Ovary (tissue), 9 donors: ENCODE data around the gene NDUFA1. TPM values are rescaled to one million over a fixed set of nuclear protein-coding genes. Genes with fewer than 3 reads are reported as not detected.
"Not testable (repeated sequence)": the region's sequence is repeated elsewhere in the genome, so short reads cannot be mapped to it uniquely, and the experiment has no call there.

Source experiments
- DNase-seq, 5 donors: peaks; one replicate each; pipeline ENCODE4 v3.0.0-alpha.2; 2019 to 2020
- H3K27ac ChIP-seq, 2 donors: fragments of 200-600 bp; one replicate each; pipeline versions ENCODE4 v1.5.1 to v1.8.0; 2019 to 2022
- H3K27me3 ChIP-seq: fragments of 200-600 bp; one replicate; pipeline ENCODE4 v1.8.0; 2022
- H3K36me3 ChIP-seq: fragments of 200-600 bp; sonication (generic); one replicate; pipeline ENCODE4 v1.5.1; 2019
- H3K4me1 ChIP-seq: one replicate; pipeline ENCODE4 v1.8.1; 2013; ENCODE audit warnings: mild to moderate bottlenecking, moderate library complexity; ENCODE audit not compliant: insufficient read depth
- H3K4me3 ChIP-seq: fragments of 200-600 bp; sonication (generic); one replicate; pipeline ENCODE4 v1.5.1; 2017
- H3K9me3 ChIP-seq, 2 donors: fragments of 200-600 bp in 1 of 2; sonication (generic) in 1 of 2; one replicate each; pipeline versions ENCODE4 v1.5.1 to v1.8.1; 2013 to 2019; ENCODE audit warnings: mild to moderate bottlenecking in 1 of 2, moderate library complexity in 1 of 2
- CTCF ChIP-seq, 3 donors: fragments of 450-650 bp in 2 of 3; fragments of 200-600 bp in 1 of 3; IDR thresholded peaks; one replicate each; pipeline versions ENCODE4 v1.5.1 to v1.8.0; 2016 to 2022; ENCODE audit warnings: antibody characterized with exemption in 3 of 3, mild to moderate bottlenecking in 1 of 3
- EP300 ChIP-seq: sonication (generic); formaldehyde crosslinking; IDR thresholded peaks from one replicate; pipeline ENCODE4 v1.6.1; 2017; ENCODE audit warnings: antibody characterized with exemption
- POLR2A ChIP-seq: fragments of 450-650 bp; IDR thresholded peaks from one replicate; pipeline ENCODE4 v1.6.1; 2017; ENCODE audit warnings: antibody characterized with exemption, mild to moderate bottlenecking, moderate library complexity
- WGBS, 3 donors: extraction: QIAGEN DNeasy Blood & Tissue Kit in 1 of 3; methylation state at CpG; one replicate each; pipeline versions ENCODE4 v1.1.5 to v1.1.7; 2013 to 2017; 5-methylcytosine and 5-hydroxymethylcytosine counted together
- intact Hi-C, 4 donors: fragments of 100-400 bp; cut with DNase I; formaldehyde crosslinking; loops; one replicate each; pipeline versions ENCODE4 v1.11.0 to v1.15.1; 2022 to 2023
- polyA plus RNA-seq, 2 donors: library from polyadenylated mRNA; stranded (reverse); fragments of 200-250 nt in 1 of 2; fragments of 350-450 nt in 1 of 2; fragmentation: Illumina TruSeq in 1 of 2; extraction: RNeasy Lipid Tissue Mini Kit (QIAGEN cat#74804) in 1 of 2; gene quantifications; one replicate each; pipeline ENCODE4 v1.2.3, GENCODE V29; 2013 to 2014
- total RNA-seq, 7 donors: library from RNA; depleted of rRNA in 2 of 7; stranded (reverse); fragments of >200 nt in 2 of 7; fragmentation: NEBNext Ultra II Directional in 3 of 7; extraction: Animal tissue kit (Norgen Biotek cat#: 25700) in 3 of 7; gene quantifications; one replicate each; pipeline versions ENCODE4 v1.1.0 to v1.2.4, GENCODE V29; 2016 to 2023
- donor health status: DM: no; HTN: no; CAD: no; lungs with moderate emphysema.
- donor health status: DM: no; HTN: no; CAD: no.
- donor health status: Bipolar disorder and iron deficiency.
- donor health status: DM: yes; HTN: yes; CAD: no.
- donor health status: DM: no; HTN: no; CAD: no.
- donor health status: DM: yes; HTN: yes; CAD: no.

Gene NDUFA1
- total and polyA plus RNA-seq, 9 donors: 50.1 to 133 (median 69.4) TPM

GRCh38 chrX:119916310-119916709 lies 44.7 kb downstream of the NDUFA1 start:
- Histone ChIP-seq H3K36me3 (no peaks in the 10 kb centered on the region), H3K4me1 (no peaks in the 10 kb centered on the region), H3K4me3 (no peak overlapping the region), H3K9me3 (no peaks in the 10 kb centered on the region), H3K27ac (no peak overlapping the region), H3K27me3 (no peaks in the 10 kb centered on the region)
- TF ChIP-seq POLR2A (no peak), EP300 (no peak), CTCF (IDR thresholded peaks at IDR 0.05) (no peak)
- intact Hi-C loops: no loop called here
- WGBS, 3 donors: 76 to 81% (median 81%) methylated on average over 5 of the region's 5 CpGs
- DNase-seq: no peak

- TF ChIP-seq POLR2A (no peak), EP300 (no peak), CTCF (IDR thresholded peaks at IDR 0.05) (no peak)
Observed at GRCh38 chrX:119917877-119918276, 46.2 kb downstream of the NDUFA1 start.

GRCh38 chrX:119919835-119920585 lies 48.4 kb downstream of the NDUFA1 start:
- Histone ChIP-seq H3K36me3 (no peaks in the 10 kb centered on the region), H3K4me1 (no peaks in the 10 kb centered on the region), H3K27me3 (no peaks in the 10 kb centered on the region), H3K9me3 (no peaks in the 10 kb centered on the region), H3K27ac (no peak overlapping the region), H3K4me3 (no peak overlapping the region)
- intact Hi-C loops: no loop called here
- DNase-seq: no peak
- 72 to 82% (median 78%) methylated on average over 5 of the region's 5 CpGs for WGBS, 3 donors
- TF ChIP-seq CTCF (IDR thresholded peaks at IDR 0.05): no peak

More at GRCh38 chrX:119917877-119918276, 46.2 kb downstream of the NDUFA1 start:
- DNase-seq: no peak
- 68 to 77% (median 74%) methylated on average over 2 of the region's 2 CpGs for WGBS, 3 donors
- intact Hi-C loops: no loop called here
- Histone ChIP-seq H3K27me3 (no peaks in the 10 kb centered on the region), H3K36me3 (no peaks in the 10 kb centered on the region), H3K4me3 (no peak overlapping the region), H3K27ac (no peak overlapping the region), H3K9me3 (no peaks in the 10 kb centered on the region), H3K4me1 (no peaks in the 10 kb centered on the region)

- intact Hi-C loops, H3K9me3 ChIP-seq: not testable (repeated sequence)
- 87 to 93% (median 91%) methylated on average over 7 of the region's 7 CpGs for WGBS, 3 donors
Observed at GRCh38 chrX:119922391-119922790, 50.8 kb downstream of the NDUFA1 start.

More at GRCh38 chrX:119922391-119922790, 50.8 kb downstream of the NDUFA1 start:
- H3K4me3 ChIP-seq, DNase-seq, H3K4me1 ChIP-seq, H3K27me3 ChIP-seq, H3K36me3 ChIP-seq, H3K27ac ChIP-seq: not testable (repeated sequence)

Other genes with a start within 250 kb of the NDUFA1 start
- 10 to 100 TPM in 5 of 7 donors, 1 to 10 TPM in 2; 4.6 to 19.3 (median 13.5) TPM for gene SEPTIN6, start 178.7 kb upstream of the NDUFA1 start, total RNA-seq
- 10 to 100 TPM in 1 of 2 donors, 1 to 10 TPM in 1; 6.6 to 37.9 TPM for gene SEPTIN6, start 178.7 kb upstream of the NDUFA1 start, polyA plus RNA-seq
- gene SOWAHD, start 113.2 kb upstream of the NDUFA1 start, total RNA-seq: 1 to 10 TPM in 1 of 7 donors, under 1 TPM in 4, not detected in 2; 0.25 to 2.3 (median 0.58) TPM
- gene SOWAHD, start 113.2 kb upstream of the NDUFA1 start, polyA plus RNA-seq: under 1 TPM; 0.12 to 0.27 TPM
- 1,000 to 10,000 TPM; 2,907 to 8,735 (median 3,301) TPM for gene RPL39, start 80.2 kb upstream of the NDUFA1 start, total RNA-seq
- gene RPL39, start 80.2 kb upstream of the NDUFA1 start, polyA plus RNA-seq: over 10,000 TPM in 1 of 2 donors, 1,000 to 10,000 TPM in 1; 5,166 to 12,575 TPM
- gene UPF3B, start 18.9 kb upstream of the NDUFA1 start, total RNA-seq: 1 to 10 TPM; 3.5 to 8.1 (median 7.6) TPM
- gene UPF3B, start 18.9 kb upstream of the NDUFA1 start, polyA plus RNA-seq: 10 to 100 TPM; 11.1 to 11.7 TPM
- gene RNF113A, start 99 bp upstream of the NDUFA1 start, total RNA-seq: 10 to 100 TPM in 6 of 7 donors, 1 to 10 TPM in 1; 9.5 to 14.7 (median 13.5) TPM
- 10 to 100 TPM; 16.9 to 18.5 TPM for gene RNF113A, start 99 bp upstream of the NDUFA1 start, polyA plus RNA-seq
- gene AKAP14, start 24.1 kb downstream of the NDUFA1 start, total RNA-seq: 10 to 100 TPM in 1 of 7 donors, 1 to 10 TPM in 2, not detected in 4; 1.3 to 10.1 (median 1.3) TPM
- gene AKAP14, start 24.1 kb downstream of the NDUFA1 start, polyA plus RNA-seq: under 1 TPM; 0.38 to 0.47 TPM
- gene NKAP, start 71.9 kb downstream of the NDUFA1 start, total RNA-seq: 10 to 100 TPM in 4 of 7 donors, 1 to 10 TPM in 3; 7.6 to 11.6 (median 10.8) TPM
- 10 to 100 TPM in 1 of 2 donors, 1 to 10 TPM in 1; 7.1 to 16.0 TPM for gene NKAP, start 71.9 kb downstream of the NDUFA1 start, polyA plus RNA-seq
- gene RHOXF2B, start 205.9 kb downstream of the NDUFA1 start, total RNA-seq: under 1 TPM in 1 of 7 donors, not detected in 6; 0.12 TPM
- gene RHOXF2B, start 205.9 kb downstream of the NDUFA1 start, polyA plus RNA-seq: under 1 TPM; 0.08 to 0.17 TPM
- gene RHOXF1, start 244.1 kb downstream of the NDUFA1 start, total RNA-seq: 1 to 10 TPM in 5 of 7 donors, under 1 TPM in 1, not detected in 1; 0.87 to 2.6 (median 1.3) TPM
- gene RHOXF1, start 244.1 kb downstream of the NDUFA1 start, polyA plus RNA-seq: 1 to 10 TPM in 1 of 2 donors, not detected in 1; 2.9 TPM